GM20000 (cell line): ENCODE data around the gene CSRNP3.

Experiments
- DNase-seq: peaks from one replicate; pipeline ENCODE4 v3.0.0; 2012; ENCODE audit warnings: low spot score
- TF ChIP-seq, protein P1 (sequence below): IDR thresholded peaks from 2 replicates; pipeline ENCODE4 v1.5.1; 2012; ENCODE audit warnings: mild to moderate bottlenecking, control low read depth; ENCODE audit errors: extremely low read depth, missing control alignments

The CSRNP3 gene

DNA sequence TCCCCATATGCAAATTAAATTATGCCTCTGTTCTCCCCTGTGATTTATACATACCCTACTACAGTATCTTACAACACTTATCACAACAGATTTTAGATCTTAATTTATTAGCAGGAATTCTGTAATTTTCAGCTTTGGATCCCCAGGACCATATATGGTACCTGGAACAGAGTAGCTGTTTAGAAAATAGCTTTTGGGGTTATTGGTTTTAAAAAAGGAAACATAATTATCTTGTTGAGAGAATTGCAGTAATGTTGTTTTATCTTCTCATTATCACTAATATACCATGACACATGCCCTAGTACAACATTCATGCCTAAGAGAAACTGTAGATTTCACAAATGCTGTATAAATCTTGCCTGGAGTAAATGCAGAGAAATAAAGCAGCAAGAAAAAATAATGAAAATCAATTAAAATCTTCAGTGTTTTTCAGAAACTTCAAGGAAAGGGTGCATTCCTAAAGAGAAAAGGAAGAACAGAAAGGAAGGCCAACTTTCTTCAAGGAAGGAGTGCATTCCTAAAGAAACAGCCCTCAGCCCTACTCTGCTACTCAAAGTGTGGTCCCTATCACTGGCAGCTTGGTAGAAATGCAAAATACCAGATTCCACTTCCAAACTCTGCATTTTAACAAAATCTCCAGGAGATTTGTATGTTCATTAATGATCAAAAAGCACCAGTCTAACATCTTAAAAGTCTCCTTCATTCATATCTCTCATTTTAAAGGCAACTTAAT, 37.1 kb upstream of the CSRNP3 start:
- no peak for DNase-seq
- TF ChIP-seq, protein P1, sequence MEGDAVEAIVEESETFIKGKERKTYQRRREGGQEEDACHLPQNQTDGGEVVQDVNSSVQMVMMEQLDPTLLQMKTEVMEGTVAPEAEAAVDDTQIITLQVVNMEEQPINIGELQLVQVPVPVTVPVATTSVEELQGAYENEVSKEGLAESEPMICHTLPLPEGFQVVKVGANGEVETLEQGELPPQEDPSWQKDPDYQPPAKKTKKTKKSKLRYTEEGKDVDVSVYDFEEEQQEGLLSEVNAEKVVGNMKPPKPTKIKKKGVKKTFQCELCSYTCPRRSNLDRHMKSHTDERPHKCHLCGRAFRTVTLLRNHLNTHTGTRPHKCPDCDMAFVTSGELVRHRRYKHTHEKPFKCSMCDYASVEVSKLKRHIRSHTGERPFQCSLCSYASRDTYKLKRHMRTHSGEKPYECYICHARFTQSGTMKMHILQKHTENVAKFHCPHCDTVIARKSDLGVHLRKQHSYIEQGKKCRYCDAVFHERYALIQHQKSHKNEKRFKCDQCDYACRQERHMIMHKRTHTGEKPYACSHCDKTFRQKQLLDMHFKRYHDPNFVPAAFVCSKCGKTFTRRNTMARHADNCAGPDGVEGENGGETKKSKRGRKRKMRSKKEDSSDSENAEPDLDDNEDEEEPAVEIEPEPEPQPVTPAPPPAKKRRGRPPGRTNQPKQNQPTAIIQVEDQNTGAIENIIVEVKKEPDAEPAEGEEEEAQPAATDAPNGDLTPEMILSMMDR, result no peak

DNA sequence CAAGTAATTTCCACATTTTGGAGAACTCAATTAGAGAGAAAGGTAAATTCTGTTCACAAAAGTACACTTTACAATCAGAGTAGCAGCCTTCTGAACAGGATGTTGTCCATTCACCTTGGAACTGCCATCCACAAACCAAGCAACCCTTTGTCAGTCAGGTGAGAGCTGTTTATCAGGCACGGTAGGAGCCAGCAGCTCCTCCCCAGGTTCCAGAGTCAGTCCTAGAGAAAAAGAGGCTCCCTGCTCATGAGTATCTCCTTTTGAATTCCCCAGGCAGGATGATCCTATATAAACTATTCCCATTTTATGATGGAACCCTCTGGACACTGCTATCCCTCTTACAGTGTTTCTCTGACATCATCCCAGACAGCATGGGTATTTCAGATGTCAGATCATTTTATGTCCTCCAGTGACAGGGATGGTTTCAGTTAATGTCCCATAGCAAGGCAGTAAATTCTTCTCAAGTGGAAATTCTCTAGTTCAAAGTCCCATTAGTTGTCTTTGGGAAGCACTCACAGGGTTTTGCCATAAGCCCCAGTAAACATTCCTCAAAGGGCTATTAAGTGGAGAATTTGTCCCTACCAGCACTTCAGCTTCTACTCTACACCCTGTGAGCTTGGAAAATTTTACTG, 34.5 kb upstream of the CSRNP3 start:
- TF ChIP-seq, protein P1, result no peak

DNA sequence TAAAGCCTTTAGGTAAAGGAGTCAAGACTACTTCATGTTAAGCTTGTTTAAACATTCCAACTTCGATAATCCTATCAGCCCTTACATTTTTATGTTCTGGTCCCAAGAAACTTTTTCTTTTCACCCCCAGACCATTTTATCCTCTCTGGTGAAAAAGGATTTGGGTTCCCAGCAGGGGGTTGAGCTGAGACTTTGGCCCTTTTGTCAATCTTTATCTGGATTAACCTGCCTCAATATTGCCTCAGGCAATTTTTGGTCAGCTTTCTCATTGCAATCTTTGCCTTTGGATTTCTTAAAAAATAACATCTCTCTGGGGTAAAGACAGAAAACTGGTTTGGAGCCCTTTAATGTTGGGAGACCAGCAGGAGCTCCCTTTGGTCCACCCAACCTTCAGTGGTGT, 33.9 kb upstream of the CSRNP3 start:
- TF ChIP-seq, protein P1, result no peak
- DNase-seq, result no peak

More for the DNA sequence above, 34.5 kb upstream of the CSRNP3 start:
- no peak for DNase-seq

DNA sequence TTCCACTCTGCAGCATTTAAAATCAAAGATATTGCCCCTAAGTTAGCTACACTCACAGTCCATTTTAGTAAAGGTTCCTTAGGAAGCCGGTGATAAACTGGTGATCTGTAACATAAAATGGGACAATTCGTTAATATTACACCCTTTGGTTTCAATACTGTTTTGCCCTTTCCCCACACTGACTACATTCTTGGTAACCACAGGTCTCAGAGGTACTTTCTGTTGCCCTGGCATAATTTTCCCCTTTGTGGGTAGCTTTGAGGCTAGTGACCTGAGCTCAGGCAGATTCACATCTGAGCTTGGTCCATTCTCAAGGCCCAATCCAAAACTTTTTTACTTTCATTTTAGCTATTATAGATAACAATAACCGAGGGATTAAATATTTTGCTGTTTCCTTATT, 32.9 kb upstream of the CSRNP3 start:
- TF ChIP-seq, protein P1, result no peak
- DNase-seq, result no peak

DNA sequence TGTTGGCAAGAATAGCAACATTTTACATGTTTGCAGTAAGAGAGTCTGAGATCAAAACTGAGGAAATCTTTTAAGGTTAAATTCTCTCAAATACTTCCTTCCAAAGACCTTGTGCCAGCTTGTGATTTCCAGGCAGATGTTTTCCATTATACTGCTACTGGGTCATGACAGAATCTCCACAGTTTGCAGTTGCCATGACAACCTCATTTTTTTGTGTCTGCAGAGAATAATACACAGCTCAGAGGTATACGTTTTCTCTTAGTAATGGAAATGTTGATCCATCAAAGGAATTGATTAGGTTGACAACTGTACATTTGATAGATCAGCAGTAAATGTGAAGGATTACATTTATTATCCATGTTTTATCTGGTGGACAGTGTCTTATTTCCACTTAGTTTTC, 29.1 kb upstream of the CSRNP3 start:
- TF ChIP-seq, protein P1, result no peak

DNA sequence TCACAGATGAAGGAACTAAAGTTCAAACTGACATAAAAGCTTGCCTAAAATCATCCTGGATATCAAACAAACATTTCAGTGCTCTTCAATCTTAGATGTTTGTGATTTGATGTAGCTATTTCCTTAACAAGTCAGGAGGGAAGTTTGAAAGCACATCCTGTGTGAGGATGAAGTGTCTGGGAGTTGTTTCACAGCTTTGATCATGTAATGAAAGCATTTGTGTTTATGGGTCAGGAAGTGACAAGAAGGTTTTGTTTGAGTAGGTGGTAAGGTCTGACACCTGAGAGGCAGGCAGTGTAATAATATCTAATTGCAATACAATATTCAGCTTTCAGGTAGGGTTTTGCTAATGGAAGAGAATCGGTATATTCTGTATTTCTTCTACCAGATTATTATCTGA, 26.0 kb upstream of the CSRNP3 start:
- TF ChIP-seq, protein P1, result no peak
- no peak for DNase-seq

More for the DNA sequence above, 29.1 kb upstream of the CSRNP3 start:
- no peak for DNase-seq

DNA sequence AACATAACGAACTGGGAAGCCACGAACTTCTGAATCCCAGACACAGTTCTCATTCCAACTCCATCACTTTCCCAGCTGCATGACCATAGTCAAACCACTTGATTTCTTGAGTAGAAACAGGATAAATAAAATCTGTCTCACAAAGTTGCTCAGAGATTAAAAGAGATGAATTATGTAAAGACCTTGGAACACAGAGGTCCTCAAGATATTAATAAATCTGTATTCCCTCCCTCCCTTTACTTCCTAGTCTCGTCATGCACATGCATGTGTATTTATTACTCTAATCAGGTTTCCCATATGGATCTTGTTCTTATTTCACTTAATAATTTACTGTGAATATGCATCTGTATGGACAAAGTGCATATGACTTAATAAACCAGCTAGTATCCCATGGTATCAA, 21.1 kb upstream of the CSRNP3 start:
- DNase-seq, result no peak
- TF ChIP-seq, protein P1, result no peak
